HG03139 (cell line): Measurements from ENCODE around the gene CCDC92B.

ENCODE experiments used
- ATAC-seq: cut with Tn5 transposase; IDR thresholded peaks from one replicate; pipeline ENCODE4 v1.9.1; 2021; ENCODE audit not compliant: unreplicated experiment

The CCDC92B gene

GRCh38 chr17:2779545-2779944 is 30.1 kb upstream of the CCDC92B start:
- no peak for ATAC-seq

GRCh38 chr17:2778489-2778888 is 29.0 kb upstream of the CCDC92B start:
- ATAC-seq, result no peak

- no peak for ATAC-seq
Observed at GRCh38 chr17:2777242-2777867, 27.9 kb upstream of the CCDC92B start.

- ATAC-seq, result no peak
Observed at GRCh38 chr17:2776589-2777241, 27.3 kb upstream of the CCDC92B start.

GRCh38 chr17:2775206-2775605 is 25.8 kb upstream of the CCDC92B start:
- ATAC-seq, result no peak

GRCh38 chr17:2770129-2770528 is 20.7 kb upstream of the CCDC92B start:
- ATAC-seq, result no peak

GRCh38 chr17:2758870-2759269 is 9.4 kb upstream of the CCDC92B start:
- no peak for ATAC-seq

- ATAC-seq, result no peak
Observed at GRCh38 chr17:2755891-2756724, 6.7 kb upstream of the CCDC92B start.

- ATAC-seq, result no peak
Observed at GRCh38 chr17:2751491-2751890, 2.0 kb upstream of the CCDC92B start.

GRCh38 chr17:2750721-2751120 is 1.3 kb upstream of the CCDC92B start:
- ATAC-seq, result no peak

GRCh38 chr17:2749784-2750181 is 331 bp upstream of the CCDC92B start:
- no peak for ATAC-seq

GRCh38 chr17:2745317-2746037 is 4.0 kb downstream of the CCDC92B start:
- no peak for ATAC-seq

GRCh38 chr17:2737693-2738092 is 11.8 kb downstream of the CCDC92B start:
- ATAC-seq, result no peak

GRCh38 chr17:2736956-2737355 is 12.5 kb downstream of the CCDC92B start:
- ATAC-seq, result no peak

GRCh38 chr17:2735896-2736295 is 13.6 kb downstream of the CCDC92B start:
- ATAC-seq, result no peak

GRCh38 chr17:2734939-2735338 is 14.5 kb downstream of the CCDC92B start:
- no peak for ATAC-seq

- no peak for ATAC-seq
Observed at GRCh38 chr17:2731807-2732206, 17.6 kb downstream of the CCDC92B start.

GRCh38 chr17:2730764-2731353 is 18.6 kb downstream of the CCDC92B start:
- no peak for ATAC-seq

GRCh38 chr17:2724784-2725164 is 24.7 kb downstream of the CCDC92B start:
- no peak for ATAC-seq

- ATAC-seq, result no peak
Observed at GRCh38 chr17:2723997-2724783, 25.3 kb downstream of the CCDC92B start.
